ENCODE results near the gene TFAP2A.

Gene TFAP2A

GRCh38 chr6:10413262-10413849 is 1.5 kb downstream of the TFAP2A start:
- no peak for DNase-seq (ENCODE audit: low read depth in 2 of 2, low spot score in 1 of 2)

- DNase-seq (ENCODE audit: low read depth in 2 of 2, low spot score in 1 of 2): no peak
Observed at GRCh38 chr6:10412461-10413261, 2.2 kb downstream of the TFAP2A start.

GRCh38 chr6:10411971-10412460 is 2.9 kb downstream of the TFAP2A start:
- no peak for DNase-seq (ENCODE audit: low read depth in 2 of 2, low spot score in 1 of 2)

DNA sequence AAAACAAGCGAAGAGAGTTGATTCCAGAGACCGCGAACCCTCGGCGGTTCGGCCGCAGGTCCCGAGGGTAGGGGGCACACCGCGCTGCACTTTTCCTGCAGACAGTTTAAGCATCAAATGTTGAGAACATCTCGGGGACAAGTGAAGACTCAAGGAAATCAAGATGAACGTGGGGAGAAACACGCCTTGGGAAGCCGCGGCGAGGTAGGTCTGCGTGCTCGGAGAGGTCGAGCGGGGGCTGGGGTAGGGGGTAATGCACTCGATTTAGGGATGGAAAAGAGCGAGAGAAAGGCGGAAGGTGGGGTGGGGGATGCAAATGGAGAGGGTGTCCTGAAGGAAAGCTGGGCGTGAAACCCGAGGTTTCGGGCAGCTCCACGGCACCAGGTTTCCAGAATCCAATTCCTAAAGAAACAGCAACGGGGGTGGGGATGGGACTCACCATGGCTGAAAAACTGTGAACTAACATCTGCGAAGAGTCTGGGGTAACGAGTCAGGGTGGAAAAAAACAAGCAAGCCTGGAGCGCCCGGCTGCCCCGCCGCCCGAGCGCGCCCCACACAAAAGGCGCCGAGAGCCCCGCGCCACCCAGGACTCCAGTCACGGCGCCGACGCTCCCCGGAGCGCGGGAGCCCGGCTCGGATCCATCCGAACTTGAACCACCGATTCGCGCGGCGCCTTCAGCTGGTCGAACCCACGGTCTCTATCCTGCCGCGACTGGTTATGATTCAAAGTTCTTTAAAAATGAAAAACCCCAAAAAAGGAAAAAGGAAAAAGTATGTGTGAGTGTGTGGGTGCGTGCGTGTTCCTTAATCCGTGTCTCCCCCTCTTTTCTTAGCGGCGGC is 3.5 kb downstream of the TFAP2A start:
- no peak for DNase-seq (ENCODE audit: low read depth in 2 of 2, low spot score in 1 of 2)

DNA sequence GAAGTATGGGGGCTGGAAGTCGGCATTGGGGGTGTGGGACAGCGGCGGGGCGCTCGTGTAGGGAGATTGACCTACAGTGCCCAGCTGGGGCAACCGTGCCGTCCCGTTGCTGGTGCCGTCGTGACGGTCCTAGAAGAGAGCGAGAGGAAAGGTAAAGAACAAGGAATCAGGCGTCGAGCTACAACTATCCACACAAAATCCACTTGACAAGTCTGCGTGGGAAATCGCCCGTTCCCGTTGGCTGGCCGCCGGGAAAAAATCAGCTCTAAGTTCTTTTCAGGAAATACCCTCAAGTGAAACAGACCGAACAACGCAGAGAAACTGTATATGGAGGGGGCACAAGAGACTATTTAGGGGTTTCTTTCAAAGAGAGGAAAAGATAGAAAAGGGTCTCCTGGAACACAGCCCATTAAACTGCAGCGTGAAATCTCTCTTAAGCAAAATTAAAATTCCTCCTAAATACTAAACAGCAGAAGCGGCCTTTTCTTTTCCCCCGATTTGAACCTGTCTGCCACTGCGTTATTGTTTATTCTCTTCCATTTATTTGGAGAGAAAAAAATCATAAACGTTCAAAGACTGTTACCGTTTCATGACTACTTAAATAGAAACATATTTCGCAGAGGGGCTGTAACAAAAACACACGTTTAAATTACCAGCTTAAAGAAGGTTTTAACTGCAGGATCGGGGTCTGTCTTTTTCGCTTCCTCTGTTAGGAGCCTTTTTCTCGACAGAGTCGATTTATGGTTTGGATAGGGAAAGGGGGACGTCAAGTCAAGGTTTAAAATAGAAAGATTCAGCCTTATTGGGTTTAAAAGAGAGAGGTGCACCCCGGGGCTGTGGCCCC is 4.4 kb downstream of the TFAP2A start:
- no peak for DNase-seq (ENCODE audit: low read depth in 2 of 2, low spot score in 1 of 2)

GRCh38 chr6:10409731-10410206 is 5.1 kb downstream of the TFAP2A start:
- no peak for DNase-seq (ENCODE audit: low read depth in 2 of 2, low spot score in 1 of 2)

GRCh38 chr6:10409233-10409721 is 5.6 kb downstream of the TFAP2A start:
- no peak for DNase-seq (ENCODE audit: low read depth in 2 of 2, low spot score in 1 of 2)

DNA sequence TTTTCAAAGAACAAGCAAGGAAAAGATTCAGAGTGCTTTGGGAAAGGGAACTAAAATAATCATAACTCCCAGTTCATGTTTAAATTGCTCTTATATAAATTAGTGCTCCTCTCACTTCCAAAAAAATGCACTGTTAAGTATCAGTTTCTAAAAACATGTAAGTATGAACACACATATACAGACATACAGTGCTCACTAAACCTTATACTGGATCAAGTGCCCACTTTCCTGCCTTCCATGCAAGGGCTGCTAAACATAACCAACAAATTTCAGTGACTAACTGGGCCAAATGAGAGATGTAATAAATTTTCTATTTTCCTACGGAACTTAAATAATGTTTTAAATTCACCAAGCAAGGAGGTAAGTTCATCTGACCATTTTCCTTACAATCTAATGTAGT is 6.4 kb downstream of the TFAP2A start:
- DNase-seq (ENCODE audit: low read depth in 2 of 2, low spot score in 1 of 2): no peak

DNA sequence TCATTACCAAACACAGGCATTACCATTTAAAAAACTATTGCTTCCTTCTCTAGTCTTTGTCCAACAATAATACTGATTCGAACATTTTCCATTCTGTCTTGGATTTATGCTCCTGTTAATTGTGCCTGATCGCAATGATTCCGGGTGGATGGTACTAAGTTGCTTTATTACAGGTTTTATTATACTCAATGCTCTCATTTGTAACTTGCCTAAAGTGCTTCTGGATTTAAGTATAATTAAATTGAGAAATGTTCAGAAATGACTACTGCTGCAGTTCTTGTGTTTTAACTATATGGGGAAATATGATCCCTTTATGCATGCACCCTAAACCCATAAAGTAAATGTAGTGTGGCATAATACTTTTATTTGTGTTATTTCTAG is 7.2 kb downstream of the TFAP2A start:
- no peak for DNase-seq (ENCODE audit: low read depth in 2 of 2, low spot score in 1 of 2)

GRCh38 chr6:10407018-10407673 is 7.7 kb downstream of the TFAP2A start:
- no peak for DNase-seq (ENCODE audit: low read depth in 2 of 2, low spot score in 1 of 2)

- DNase-seq (ENCODE audit: low read depth in 2 of 2, low spot score in 1 of 2): no peak
Observed at GRCh38 chr6:10406556-10406955, 8.3 kb downstream of the TFAP2A start.

DNA sequence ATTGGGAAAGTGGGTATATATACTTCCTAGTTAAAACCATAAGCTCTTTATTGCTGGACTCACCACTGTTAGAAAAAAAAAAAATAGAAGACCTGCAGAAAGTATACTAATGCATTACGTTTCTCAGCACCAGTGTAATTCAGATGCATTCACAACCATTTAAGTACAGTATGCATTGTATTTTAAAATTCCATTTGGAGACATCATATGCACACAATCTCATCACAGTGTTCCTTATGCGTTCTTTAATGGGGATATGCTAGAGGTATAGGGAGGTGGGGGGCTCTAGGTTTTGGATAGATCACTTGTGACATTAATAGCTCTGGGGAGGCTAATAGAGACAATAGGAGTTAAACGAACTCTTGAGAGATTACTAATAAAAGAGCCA is 9.4 kb downstream of the TFAP2A start:
- no peak for DNase-seq (ENCODE audit: low read depth in 2 of 2, low spot score in 1 of 2)

GRCh38 chr6:10404799-10405512 is 9.9 kb downstream of the TFAP2A start:
- no peak for DNase-seq (ENCODE audit: low read depth in 2 of 2, low spot score in 1 of 2)

- peak; percentile 52 to 53 for DNase-seq (ENCODE audit: low read depth in 2 of 2, low spot score in 1 of 2)
Observed at GRCh38 chr6:10404107-10404798, 10.6 kb downstream of the TFAP2A start.

GRCh38 chr6:10403385-10404106 is 11.3 kb downstream of the TFAP2A start:
- no peak for DNase-seq (ENCODE audit: low read depth in 2 of 2, low spot score in 1 of 2)

- no peak for DNase-seq (ENCODE audit: low read depth in 2 of 2, low spot score in 1 of 2)
Observed at GRCh38 chr6:10402648-10403311, 12.1 kb downstream of the TFAP2A start.

DNA sequence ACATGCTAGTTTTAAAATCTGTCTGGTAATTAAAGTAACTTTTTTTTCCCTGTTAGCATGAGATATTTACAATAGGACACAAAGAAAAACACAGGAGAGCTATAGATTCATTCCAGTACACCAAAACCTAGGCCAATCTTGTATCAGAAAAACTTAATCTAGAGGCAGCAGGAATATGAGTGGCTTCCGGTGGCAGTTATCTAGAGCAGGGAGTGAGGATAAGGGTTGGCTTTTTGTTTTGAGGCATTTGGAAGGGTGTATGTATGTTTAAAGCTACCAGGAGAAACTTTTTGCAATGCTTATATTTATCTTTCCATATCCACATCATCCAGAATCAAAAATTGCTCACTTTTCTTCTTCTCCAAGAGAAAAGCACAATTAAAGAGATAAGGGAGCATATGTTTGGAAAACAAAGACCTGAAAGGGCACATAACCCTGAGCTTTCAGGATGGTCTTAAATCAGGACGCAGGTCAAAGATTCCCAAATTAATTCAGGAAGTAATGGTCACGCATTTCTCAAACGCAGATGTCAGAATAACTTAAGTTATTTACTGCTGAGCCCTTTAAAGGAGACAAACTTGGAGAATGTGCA is 13.1 kb downstream of the TFAP2A start:
- DNase-seq (ENCODE audit: low read depth in 2 of 2, low spot score in 1 of 2): no peak
